ENCODE data around the gene FYCO1. TPM values are rescaled to one million over a fixed set of nuclear protein-coding genes. Genes with fewer than 3 reads are reported as not detected.

FYCO1 gene
- total RNA-seq, 1 donor from 2014 or later, result 14.9 TPM

DNA sequence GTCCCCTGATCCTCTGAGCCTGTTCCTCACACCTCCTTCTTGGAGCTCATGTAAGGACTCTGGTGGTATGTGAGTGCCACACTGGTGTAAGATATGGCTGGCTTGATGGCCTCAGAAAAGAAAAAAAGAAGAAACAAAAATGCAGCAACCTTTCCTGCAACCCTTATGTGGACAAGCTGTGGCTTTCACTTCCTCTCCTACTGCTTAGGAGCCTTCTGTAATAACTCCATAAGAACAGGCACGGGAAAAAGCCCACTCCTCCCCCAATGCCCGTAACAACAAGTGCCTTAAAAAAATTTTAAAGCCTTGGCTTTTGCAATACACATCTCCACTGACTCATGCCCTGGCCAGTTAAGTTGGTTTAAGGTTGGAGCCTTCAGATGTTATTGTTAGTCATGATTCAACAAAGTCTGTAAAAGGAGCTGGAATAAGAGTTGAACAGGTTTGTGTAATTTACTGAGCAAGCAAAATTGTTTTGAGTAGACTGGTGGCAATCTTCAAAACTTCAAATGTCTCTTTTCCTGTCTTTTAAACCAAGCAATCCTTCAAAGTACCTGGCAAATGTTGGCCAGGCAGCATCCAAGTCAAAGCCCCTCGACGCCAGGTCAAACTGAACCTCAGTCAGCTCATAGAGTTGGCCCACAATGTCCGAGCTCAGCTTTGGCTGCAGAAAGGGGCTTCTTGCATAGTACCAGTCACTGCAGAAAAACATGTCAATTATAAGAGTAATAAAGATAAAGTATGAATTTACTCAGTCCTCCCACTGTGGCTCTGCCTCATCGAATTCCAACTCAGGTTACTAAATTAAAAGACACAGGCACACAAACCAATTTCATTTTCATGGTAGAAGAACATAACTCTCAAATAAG, 22.9 kb downstream of the FYCO1 start:
- H3K27me3 Mint-ChIP-seq, result no peaks in the 10 kb centered on the region
- peaks cover 83% of the 10 kb centered on the region for H3K36me3 Mint-ChIP-seq (ENCODE audit: low read depth)

DNA sequence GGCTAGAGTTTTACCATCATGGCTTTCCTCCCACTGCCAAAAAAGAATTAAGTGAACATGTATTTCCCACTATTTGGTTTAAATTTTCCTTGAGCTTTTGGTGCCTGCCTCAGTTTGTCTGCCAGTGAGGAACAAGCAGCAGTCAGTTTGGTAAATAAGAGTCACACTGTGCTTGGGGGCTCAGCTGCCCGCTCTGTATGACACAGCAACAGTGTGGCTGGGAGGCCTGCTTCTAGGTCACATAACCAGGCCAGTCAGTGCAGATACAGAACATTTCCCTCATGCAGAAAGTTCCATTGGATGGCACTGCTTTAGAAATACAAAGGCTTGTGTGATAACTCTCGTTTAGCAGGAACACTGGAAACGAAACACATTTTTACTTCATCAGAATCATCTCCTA, 25.7 kb downstream of the FYCO1 start:
- H3K4me1 Mint-ChIP-seq, result peaks cover 16% of the 10 kb centered on the region
- DNase-seq (no peak), ATAC-seq (ENCODE audit: low read depth) (no peak)
- H3K27ac Mint-ChIP-seq, result no peak overlapping the region
- H3K27me3 Mint-ChIP-seq, result no peaks in the 10 kb centered on the region
- intact Hi-C loops (cut with micrococcal nuclease), result no loop called here
- ChIA-PET POLR2A (no interaction called here), CTCF (interaction anchor here (1.1 kb wide), 1 partner anchor 31 kb away, joined by 3 read pairs; no protein-coding TSS in a partner anchor)
- H3K9me3 Mint-ChIP-seq, result no peaks in the 10 kb centered on the region
- no peak overlapping the region for H3K4me3 Mint-ChIP-seq
- TF ChIP-seq, protein P1, sequence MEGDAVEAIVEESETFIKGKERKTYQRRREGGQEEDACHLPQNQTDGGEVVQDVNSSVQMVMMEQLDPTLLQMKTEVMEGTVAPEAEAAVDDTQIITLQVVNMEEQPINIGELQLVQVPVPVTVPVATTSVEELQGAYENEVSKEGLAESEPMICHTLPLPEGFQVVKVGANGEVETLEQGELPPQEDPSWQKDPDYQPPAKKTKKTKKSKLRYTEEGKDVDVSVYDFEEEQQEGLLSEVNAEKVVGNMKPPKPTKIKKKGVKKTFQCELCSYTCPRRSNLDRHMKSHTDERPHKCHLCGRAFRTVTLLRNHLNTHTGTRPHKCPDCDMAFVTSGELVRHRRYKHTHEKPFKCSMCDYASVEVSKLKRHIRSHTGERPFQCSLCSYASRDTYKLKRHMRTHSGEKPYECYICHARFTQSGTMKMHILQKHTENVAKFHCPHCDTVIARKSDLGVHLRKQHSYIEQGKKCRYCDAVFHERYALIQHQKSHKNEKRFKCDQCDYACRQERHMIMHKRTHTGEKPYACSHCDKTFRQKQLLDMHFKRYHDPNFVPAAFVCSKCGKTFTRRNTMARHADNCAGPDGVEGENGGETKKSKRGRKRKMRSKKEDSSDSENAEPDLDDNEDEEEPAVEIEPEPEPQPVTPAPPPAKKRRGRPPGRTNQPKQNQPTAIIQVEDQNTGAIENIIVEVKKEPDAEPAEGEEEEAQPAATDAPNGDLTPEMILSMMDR (IDR thresholded peaks at IDR 0.05), result no peak
- peaks cover 82% of the 10 kb centered on the region for H3K36me3 Mint-ChIP-seq (ENCODE audit: low read depth)

More for the DNA sequence above, 22.9 kb downstream of the FYCO1 start:
- Mint-ChIP-seq H3K4me3 (no peak overlapping the region), H3K9me3 (no peaks in the 10 kb centered on the region), H3K27ac (peak overlapping the region; percentile 68), H3K4me1 (peaks cover 16% of the 10 kb centered on the region)
- peak; percentile 47 for ATAC-seq (ENCODE audit: low read depth)
- intact Hi-C loops (cut with micrococcal nuclease), result no loop called here
- no peak for DNase-seq
- POLR2A ChIA-PET, result no interaction called here
- TF ChIP-seq, protein P1 (IDR thresholded peaks at IDR 0.05), result no peak
- CTCF ChIA-PET, result interaction anchor here (1.6 kb wide), 1 partner anchor 105 kb away, joined by 4 read pairs; no protein-coding TSS in a partner anchor

DNA sequence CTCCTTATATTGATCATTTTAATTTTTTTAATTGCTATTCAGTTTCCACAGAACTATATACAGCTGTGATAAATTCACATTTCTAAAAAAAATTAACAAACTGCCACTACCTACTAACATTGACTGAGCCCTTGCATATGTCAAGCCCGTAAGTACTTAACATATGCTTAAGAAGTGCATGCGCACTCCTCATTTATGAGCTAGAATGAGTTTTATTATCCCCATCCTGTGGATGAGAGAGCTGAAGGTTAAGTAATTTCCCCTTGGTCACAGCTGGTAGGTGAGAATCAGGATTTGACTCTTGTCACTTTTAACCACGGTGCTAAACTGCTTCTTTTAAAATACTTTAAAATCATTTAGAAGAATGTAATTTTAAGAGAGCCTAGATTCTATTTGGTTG, 26.5 kb downstream of the FYCO1 start:
- Mint-ChIP-seq H3K27ac (no peak overlapping the region), H3K36me3 (ENCODE audit: low read depth) (peaks cover 83% of the 10 kb centered on the region), H3K4me1 (peaks cover 14% of the 10 kb centered on the region), H3K4me3 (no peak overlapping the region), H3K9me3 (no peaks in the 10 kb centered on the region), H3K27me3 (no peaks in the 10 kb centered on the region)
- DNase-seq (no peak), ATAC-seq (ENCODE audit: low read depth) (no peak)
- intact Hi-C loops (cut with micrococcal nuclease), result no loop called here
- CTCF ChIA-PET, result interaction anchor here (0.9 kb wide), 1 partner anchor 108 kb away, joined by 3 read pairs; no protein-coding TSS in a partner anchor
- POLR2A ChIA-PET, result no interaction called here
- TF ChIP-seq, protein P1 (IDR thresholded peaks at IDR 0.05), result no peak

- TF ChIP-seq, protein P1 (IDR thresholded peaks at IDR 0.05), result no peak
- Mint-ChIP-seq H3K27ac (no peak overlapping the region), H3K9me3 (no peaks in the 10 kb centered on the region), H3K36me3 (ENCODE audit: low read depth) (peaks cover 86% of the 10 kb centered on the region), H3K4me3 (no peak overlapping the region), H3K27me3 (no peaks in the 10 kb centered on the region), H3K4me1 (peaks cover 14% of the 10 kb centered on the region)
- ATAC-seq (ENCODE audit: low read depth) (no peak), DNase-seq (no peak)
- CTCF ChIA-PET, result interaction anchor here (0.9 kb wide), 2 partner anchors 12 to 109 kb away, joined by 3 read pairs; no protein-coding TSS in a partner anchor
- POLR2A ChIA-PET, result no interaction called here
- intact Hi-C loops (cut with micrococcal nuclease), result no loop called here
Measured at GRCh38 chr3:45968706-45969105, 26.9 kb downstream of the FYCO1 start.

- no peaks in the 10 kb centered on the region for H3K9me3 Mint-ChIP-seq
- TF ChIP-seq, protein P1 (IDR thresholded peaks at IDR 0.05), result no peak
- POLR2A ChIA-PET, result no interaction called here
- ATAC-seq (ENCODE audit: low read depth) (no peak), DNase-seq (no peak)
- H3K27me3 Mint-ChIP-seq, result no peaks in the 10 kb centered on the region
- no peak overlapping the region for H3K27ac Mint-ChIP-seq
- H3K4me1 Mint-ChIP-seq, result peaks cover 13% of the 10 kb centered on the region
- intact Hi-C loops (cut with micrococcal nuclease), result no loop called here
- H3K4me3 Mint-ChIP-seq, result no peak overlapping the region
- CTCF ChIA-PET, result interaction anchor here (0.6 to 0.9 kb wide), 2 partner anchors 12 to 113 kb away, joined by 3 read pairs; no protein-coding TSS in a partner anchor
- peaks cover 86% of the 10 kb centered on the region for H3K36me3 Mint-ChIP-seq (ENCODE audit: low read depth)
Measured at GRCh38 chr3:45968149-45968548, 27.5 kb downstream of the FYCO1 start.
